HT-29 (cell line): Measurements from ENCODE around the gene CST9L. TPM values are rescaled to one million over a fixed set of nuclear protein-coding genes. Genes with fewer than 3 reads are reported as not detected.

ENCODE experiments used
- DNase-seq: peaks from one replicate; pipeline ENCODE4 v3.0.0-alpha.2; 2015; ENCODE audit warnings: low spot score
- total RNA-seq: library from RNA; depleted of rRNA; stranded (reverse); fragments of >200 nt; shearing (Covaris generic); gene quantifications from 2 replicates; pipeline ENCODE4 v1.2.3, GENCODE V29; 2014; rRNA removed

CST9L gene
- not detected in 2 replicates for total RNA-seq

GRCh38 chr20:23568320-23568970 is at the start of gene CST9L:
Gene CST9L (minus strand): TSS chr20:23568484. CDS start chr20:23568450, 34 bp downstream.
- DNase-seq, result no peak

GRCh38 chr20:23614163-23614562 is 45.9 kb upstream of the CST9L start:
- no peak for DNase-seq

- no peak for DNase-seq
These were observed 45.4 kb upstream of the CST9L start for GRCh38 chr20:23613676-23614075.

DNA sequence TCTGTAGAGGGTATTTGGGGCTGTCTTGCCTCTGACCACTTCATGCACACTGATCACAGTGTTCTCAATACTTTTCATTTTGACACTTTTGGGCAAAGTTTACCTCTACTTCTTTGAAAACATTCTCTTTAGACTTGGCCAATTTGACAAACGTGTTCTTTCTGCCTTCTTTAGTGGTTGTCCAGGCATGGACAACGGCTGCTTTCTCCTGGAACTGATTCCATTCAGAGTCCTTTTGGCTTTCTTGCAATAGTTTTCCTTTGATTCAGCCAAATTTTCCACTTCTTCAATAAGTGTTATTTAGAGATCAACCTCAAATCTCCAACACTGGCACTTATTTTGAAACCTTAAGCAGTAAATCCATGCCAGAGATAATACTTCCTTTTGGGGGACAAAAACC is 44.1 kb upstream of the CST9L start:
- DNase-seq, result no peak

DNA sequence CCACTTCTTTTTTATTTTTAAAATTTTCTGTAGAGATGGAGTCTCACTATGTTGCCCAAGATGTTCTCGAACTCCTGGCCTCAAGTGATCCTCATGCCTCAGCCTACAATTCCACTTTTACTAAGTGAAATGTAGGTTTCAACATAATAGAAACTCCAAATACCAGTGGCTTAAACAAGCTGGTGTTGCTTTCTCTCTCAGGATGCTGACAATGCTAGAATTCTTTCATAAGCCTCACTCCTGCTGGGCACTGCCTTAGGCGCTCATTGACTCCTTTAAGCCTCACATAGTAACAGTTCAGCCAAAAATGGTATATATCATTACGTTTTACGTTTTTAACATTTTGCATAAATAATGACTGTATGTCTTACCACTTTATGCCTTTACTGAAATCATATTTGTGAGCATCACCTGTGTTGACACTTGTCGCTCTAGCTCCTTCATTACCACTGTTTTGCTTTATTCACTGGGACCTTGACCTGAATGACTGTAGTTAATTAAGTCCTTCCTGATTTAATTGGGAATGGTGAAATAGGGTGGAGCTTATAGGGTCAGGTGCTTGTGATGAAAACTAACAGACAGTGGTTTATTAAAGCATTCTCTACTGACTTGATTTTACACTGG is 41.3 kb upstream of the CST9L start:
- DNase-seq, result no peak

- no peak for DNase-seq
These were observed 40.1 kb upstream of the CST9L start for GRCh38 chr20:23608251-23608846.

DNA sequence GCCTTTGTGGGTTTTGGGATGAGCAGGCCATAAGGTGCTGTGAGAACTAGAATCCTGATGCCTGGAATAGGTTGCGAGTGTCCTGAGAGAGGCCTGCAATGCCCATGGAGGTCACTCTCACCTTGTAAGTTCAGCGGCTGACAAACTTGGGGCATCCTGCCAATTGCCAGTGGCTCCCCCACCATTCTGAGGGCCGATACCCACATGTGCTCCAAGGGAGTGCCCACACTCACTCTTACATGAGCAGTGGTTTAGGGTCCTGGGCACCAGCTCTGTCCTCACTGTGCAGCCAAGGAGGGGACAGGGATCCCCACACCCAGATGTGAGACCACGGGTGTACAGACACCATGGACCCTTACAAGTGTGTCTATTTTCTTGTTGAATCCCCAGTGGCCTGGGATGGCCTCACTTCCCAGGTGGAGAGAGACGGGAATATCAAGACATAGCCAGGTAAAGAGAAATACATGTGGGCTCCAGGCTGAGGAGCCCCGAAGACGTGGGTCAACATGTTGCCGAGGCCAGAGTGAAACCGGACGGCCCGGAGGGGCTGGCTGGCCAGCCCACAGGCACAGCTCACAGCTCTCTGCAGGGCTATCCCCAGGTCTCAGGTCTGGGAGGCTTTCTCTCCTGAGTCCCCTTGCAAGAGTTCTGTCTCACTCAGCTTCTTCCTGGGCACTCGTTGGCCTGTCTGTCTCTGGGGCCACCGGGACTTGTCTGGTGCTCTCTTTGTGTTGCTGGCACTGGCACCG is 39.4 kb upstream of the CST9L start:
- no peak for DNase-seq

DNA sequence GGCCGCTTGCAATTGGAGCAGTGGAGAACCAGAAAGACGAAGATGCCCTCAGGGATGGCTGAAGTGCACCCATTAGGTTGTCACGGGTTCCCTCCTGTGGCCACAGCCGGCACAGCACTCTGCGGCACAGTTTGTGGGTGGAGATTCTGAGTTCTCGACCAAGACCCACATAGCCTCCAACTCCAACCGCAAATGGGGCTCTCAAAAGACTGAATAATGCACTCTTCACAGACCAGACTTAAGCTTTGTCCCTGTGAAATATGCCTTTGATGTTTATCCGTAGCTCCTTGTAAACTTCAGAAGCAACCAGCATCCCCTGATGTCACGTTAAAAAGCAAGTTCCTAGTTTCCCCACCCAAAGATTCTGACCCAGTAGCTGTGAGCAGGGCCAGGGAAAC is 38.4 kb upstream of the CST9L start:
- DNase-seq, result peak; percentile 81

- no peak for DNase-seq
These were observed 37.8 kb upstream of the CST9L start, which contains the start of gene CST9 for GRCh38 chr20:23605867-23606651. Gene CST9 (minus strand): TSS chr20:23605917. CDS start chr20:23605864, 53 bp downstream.

DNA sequence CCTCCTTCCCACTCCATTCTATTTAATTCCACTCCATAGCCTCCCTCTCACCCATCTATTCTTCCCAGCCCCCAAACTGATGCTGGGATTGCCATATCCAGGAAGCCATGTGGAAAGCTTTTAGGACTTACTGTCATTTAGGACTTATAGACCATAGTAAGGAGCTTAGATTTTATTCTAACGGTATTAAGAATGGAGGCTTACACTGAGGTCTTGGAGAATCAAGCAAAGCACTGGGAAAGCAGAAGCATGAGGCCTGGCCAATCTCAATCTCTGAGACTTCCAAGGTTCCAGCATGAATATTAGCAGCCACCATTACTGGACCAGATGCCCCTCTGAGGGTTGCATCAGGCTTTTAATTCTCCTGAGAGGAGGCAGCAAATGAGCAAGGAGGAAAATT is 36.0 kb upstream of the CST9L start:
- DNase-seq, result no peak

DNA sequence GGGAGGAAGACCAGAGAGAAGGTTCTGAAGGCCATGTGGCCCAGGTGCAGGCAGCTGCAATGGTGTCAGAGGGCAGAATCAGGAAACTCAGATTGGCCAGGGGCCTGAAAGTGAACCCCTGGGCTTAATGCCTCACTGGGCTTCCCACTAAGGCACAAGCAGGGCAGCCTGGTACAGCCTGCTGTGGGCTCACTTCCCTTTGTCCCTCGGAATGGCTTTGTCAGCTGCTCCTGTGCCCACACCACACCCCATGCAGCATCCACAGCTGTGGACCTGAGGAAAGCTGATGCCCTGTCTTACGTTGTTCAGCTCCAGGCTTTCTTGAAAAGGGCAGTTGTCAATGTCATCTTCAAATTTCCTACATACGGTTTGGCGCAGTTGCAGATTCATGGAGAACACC is 35.0 kb upstream of the CST9L start:
- no peak for DNase-seq

DNA sequence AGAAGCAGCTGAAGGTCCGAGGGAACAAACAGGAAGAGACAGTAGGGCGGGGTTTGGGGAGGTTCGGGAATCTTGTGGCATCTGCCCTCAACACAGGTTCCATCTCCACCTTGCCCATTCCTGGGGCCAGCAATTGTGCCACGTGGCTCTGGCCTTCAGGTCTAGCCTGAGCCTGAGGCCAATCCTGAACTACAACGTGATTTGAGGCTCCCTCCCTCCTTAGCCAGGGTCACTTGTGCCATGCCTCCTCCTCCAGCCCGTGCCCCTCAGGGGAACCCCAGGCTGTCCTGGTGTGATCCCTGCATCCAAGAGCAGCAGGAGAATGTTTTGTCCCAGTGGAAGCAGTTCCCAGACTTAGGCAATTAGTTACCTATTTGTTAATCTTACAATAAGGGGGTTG is 34.4 kb upstream of the CST9L start:
- DNase-seq, result no peak

DNA sequence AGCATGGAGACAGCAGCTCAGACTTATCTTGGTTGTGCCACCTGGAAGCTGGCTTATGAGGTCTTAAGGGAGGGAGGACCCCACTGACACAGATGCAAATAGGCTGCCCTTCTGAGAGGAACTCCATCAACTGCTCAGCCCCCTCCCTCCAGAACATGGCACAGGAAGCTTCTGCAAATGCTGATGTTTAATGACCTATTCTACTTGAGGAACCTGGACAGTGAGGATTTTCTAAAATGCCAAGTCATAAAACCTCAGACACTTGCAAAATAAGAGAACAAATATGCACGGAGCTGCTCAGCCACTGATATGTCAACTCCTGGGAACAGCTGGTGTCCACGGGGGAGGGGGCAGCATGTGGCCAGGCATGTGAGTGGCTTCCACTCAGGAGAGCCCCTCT is 34.0 kb upstream of the CST9L start:
- DNase-seq, result no peak

GRCh38 chr20:23601715-23602114 is 33.4 kb upstream of the CST9L start:
- no peak for DNase-seq

GRCh38 chr20:23598481-23598880 is 30.2 kb upstream of the CST9L start:
- DNase-seq, result no peak

DNA sequence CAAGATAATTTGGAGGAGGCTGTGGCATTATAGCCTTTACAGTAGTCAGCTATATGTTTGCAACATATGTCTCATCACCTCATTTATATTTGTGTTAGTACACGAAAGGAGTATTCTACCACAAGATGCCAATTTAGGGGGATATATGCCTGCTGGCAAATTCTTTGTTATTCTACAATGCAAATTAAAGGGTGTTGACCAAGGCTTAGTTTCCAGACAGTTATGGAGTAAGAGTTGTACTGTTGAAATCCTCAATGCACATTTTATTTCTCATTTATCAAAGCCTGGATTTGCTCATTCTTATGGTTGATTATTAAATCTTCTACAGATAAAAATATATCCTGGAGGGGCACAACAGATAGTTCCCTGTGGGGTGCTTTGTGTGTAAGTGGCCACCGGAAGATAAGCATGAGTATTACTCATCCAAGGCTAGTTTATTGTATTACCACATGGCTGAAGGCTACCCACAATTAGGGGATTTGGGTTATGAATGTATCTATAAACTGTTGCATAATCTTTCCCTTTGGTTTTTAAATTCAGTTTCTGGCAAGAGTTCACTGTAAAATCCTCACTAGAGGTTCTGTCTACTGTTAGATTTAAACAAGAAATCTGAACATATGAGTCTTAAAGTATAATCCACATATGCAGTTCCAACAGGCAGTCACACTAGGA is 28.4 kb upstream of the CST9L start:
- DNase-seq, result no peak

DNA sequence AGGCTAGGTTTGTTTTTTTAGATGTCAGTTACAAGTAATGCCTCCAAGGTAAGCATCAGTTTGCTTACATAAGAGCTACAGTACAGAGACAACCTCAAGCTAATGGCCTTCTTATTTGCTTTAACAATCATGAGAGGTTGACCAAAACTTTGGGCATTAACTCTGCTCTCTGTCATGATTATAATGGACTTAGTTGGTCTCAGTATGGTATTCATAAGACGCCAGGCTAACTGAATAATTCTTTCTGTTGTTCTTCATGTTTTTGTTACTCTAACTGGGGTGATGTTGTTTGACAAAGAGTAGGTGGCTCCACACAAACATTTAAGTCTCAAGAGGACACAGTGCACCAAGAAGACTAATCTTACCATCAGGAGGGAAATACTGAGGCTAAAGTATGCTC is 27.7 kb upstream of the CST9L start:
- DNase-seq, result no peak

DNA sequence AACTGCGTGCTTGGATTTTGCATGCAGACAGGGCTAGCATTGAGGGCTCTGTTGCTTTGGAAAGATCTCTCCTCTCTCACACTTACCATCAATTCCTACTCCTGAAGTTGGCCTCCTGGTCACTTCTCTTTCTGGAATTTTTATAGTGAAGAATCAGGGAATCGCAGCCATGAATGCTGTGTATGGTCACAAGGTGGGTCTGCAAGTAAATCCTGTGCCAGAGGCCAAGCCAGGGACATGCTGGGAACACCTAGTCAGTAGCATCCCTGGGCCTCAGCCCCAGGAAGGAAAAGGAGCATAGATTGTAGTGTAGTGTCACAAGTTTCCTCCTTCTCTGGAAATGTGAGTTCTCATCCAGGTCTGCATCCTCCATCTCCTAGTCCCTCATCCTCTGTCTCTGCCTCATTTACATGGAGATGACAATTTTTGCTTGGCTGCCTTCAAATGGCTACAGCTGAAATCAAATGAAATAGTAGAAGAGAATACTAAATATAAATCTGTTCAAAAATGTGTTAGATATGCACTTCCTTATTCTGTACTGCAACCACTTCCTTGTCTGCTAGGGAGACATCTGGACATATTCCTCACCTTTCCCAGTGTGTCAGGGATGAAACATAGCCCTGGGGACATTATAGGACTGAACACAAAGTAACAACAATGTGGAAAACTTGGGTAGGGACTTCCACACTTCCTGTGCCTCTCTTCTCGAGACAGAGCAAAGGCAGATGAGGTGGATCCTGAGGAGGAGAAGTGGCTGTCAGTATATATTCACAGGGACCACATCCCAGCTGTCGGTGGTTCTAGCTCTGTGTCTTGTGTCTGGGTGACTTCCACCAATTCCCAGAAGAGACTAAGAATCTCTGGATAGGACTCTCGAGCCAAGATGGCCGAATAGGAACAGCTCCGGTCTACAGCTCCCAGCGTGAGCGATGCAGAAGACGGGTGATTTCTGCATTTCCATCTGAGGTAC is 20.4 kb upstream of the CST9L start:
- DNase-seq, result no peak

DNA sequence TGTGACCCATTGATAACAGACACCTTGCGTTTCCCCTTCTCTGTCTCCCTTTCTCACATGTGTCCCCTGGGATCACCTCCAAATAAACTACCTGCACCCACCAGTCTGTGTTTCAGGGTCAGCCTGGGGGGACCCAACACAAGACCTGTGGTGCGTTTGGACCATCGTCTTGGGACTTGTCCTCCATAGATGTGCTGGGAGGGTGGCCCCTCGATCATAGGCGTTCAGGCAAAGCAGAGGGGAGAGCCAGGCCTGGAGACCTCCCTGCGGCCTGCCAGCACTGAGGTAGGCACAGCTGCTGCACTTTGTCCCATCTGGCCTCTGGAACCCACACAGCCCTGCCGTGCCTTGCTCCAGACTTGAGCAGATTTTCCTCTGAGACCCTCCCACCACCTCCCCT is 19.3 kb upstream of the CST9L start:
- DNase-seq, result no peak
